ENCODE results near the gene FAM171A1. TPM values are rescaled to one million over a fixed set of nuclear protein-coding genes. Genes with fewer than 3 reads are reported as not detected.

FAM171A1 gene
- total and polyA plus RNA-seq, 2 of the 13 experiments (the other 11 are each of a cell fraction or from before 2014, with no cell fraction given) = 21.5 to 34.7 TPM

- H3K9ac ChIP-seq (ENCODE audit: insufficient read depth, low read depth, low read length) = no peak overlapping the region
- peaks cover 17% of the 10 kb centered on the region for H3K4me1 ChIP-seq (ENCODE audit: insufficient read depth, low read length)
- no peak overlapping the region for H3K4me3 ChIP-seq (replicated peaks in 1 of 3; ENCODE audit: insufficient read depth in 1 of 3, low read depth in 2 of 3, low read length in 3 of 3)
- DNase-seq (ENCODE audit: low spot score) (no peak), ATAC-seq (no peak), FAIRE-seq (no peak)
- WGBS (ENCODE audit: low lambda C conversion rate) = 90% methylated on average over 2 of the region's 2 CpGs
- in situ Hi-C loops (cut with HindIII; ENCODE audit: extremely low pct_ligation_motif_present, low pct_unique_long_range_greater_than_20kb) (no loop called here), intact Hi-C loops (cut with micrococcal nuclease; ENCODE audit: unreplicated experiment) (no loop called here)
- CTCF ChIA-PET (ENCODE audit: low intra/inter-chr PET ratio, low total read pairs) = no interaction called here
- H3K9me3 ChIP-seq (ENCODE audit: low read length) = no peaks in the 10 kb centered on the region
- BruUV-seq (replicated peaks) = no TSS peak
- H4K20me1 ChIP-seq (ENCODE audit: insufficient read depth, low read length) = 0 out of 2 replicates have a peak, but pooled peaks cover 4% of the 10 kb centered on the region
- peaks cover 21% of the 10 kb centered on the region for H3K79me2 ChIP-seq (ENCODE audit: insufficient read depth, low read length)
- no peaks in the 10 kb centered on the region for H3K27me3 ChIP-seq (ENCODE audit: control insufficient read depth in 1 of 2, insufficient read depth in 2 of 2, low read length in 2 of 2)
- POLR2A ChIA-PET = no interaction called here
- TF ChIP-seq HOXA7 (CRISPR knock-in tag; IDR thresholded peaks at IDR 0.05) = no peak
- TF ChIP-seq FUBP1 (CRISPR knock-in tag; IDR thresholded peaks at IDR 0.05; ENCODE audit: borderline replicate concordance) = no peak
- no peak for TF ChIP-seq GPBP1L1 (CRISPR knock-in tag; IDR thresholded peaks at IDR 0.05)
- TF ChIP-seq ZNF253 (CRISPR knock-in tag; IDR thresholded peaks at IDR 0.05; ENCODE audit: borderline replicate concordance) = no peak
- TF ChIP-seq ARNTL (CRISPR knock-in tag; IDR thresholded peaks at IDR 0.05) = no peak
- TF ChIP-seq ZBTB42 (CRISPR knock-in tag; IDR thresholded peaks at IDR 0.05) = no peak
- no peak for TF ChIP-seq ZNF136 (CRISPR knock-in tag; IDR thresholded peaks at IDR 0.05; ENCODE audit: low read depth)
- no peak for TF ChIP-seq SIN3B (IDR thresholded peaks at IDR 0.05; ENCODE audit: low read length)
- TF ChIP-seq MIXL1 (CRISPR knock-in tag; IDR thresholded peaks at IDR 0.05) = no peak
- no peak for TF ChIP-seq RAD21 (CRISPR knock-in tag; IDR thresholded peaks at IDR 0.05)
- no peak for TF ChIP-seq KDM5B (CRISPR knock-in tag; IDR thresholded peaks at IDR 0.05; ENCODE audit: borderline replicate concordance)
- TF ChIP-seq TMF1 (CRISPR knock-in tag; IDR thresholded peaks at IDR 0.05; ENCODE audit: low read depth) = no peak
- no peak for TF ChIP-seq ZNF484 (CRISPR knock-in tag; IDR thresholded peaks at IDR 0.05; ENCODE audit: borderline replicate concordance, low read depth)
- TF ChIP-seq REPIN1 (CRISPR knock-in tag; IDR thresholded peaks at IDR 0.05; ENCODE audit: borderline replicate concordance, low read depth) = no peak
- TF ChIP-seq MZF1 (CRISPR knock-in tag; IDR thresholded peaks at IDR 0.05; ENCODE audit: borderline replicate concordance) = no peak
- no peak for TF ChIP-seq ZBTB38 (CRISPR knock-in tag; IDR thresholded peaks at IDR 0.05)
- TF ChIP-seq MNT (IDR thresholded peaks at IDR 0.05) = no peak
- H3K4me2 ChIP-seq (ENCODE audit: low read depth, low read length) = no peak overlapping the region
- H2AFZ ChIP-seq (ENCODE audit: low read length) = no peak overlapping the region
- no peak overlapping the region for H3K27ac ChIP-seq (ENCODE audit: extremely low read length, insufficient read depth, low read length)
- no peaks in the 10 kb centered on the region; a peak in 1 of 5 replicates for H3K36me3 ChIP-seq (replicated peaks in 1 of 2; ENCODE audit: control insufficient read depth in 1 of 2, insufficient read depth in 2 of 2, low read length in 2 of 2)
These were observed 65.9 kb downstream of the FAM171A1 start for GRCh38 chr10:15305161-15305560.
